AG09319 (cell line): ENCODE measurements around the gene CACNA1C.

Experiments used
- DNase-seq: peaks from one replicate; pipeline ENCODE4 v3.0.0-alpha.2; 2010; ENCODE audit warnings: low read depth; ENCODE audit errors: extremely low read depth
- CTCF ChIP-seq: IDR thresholded peaks from 2 replicates; pipeline ENCODE4 v1.5.1; 2011; ENCODE audit warnings: low read depth, mild to moderate bottlenecking, inconsistent platforms, low read length, moderate library complexity

Gene CACNA1C

GRCh38 chr12:2270846-2271245, 218.1 kb downstream of the CACNA1C start:
- TF ChIP-seq CTCF: no peak
- no peak for DNase-seq

- no peak for DNase-seq
- TF ChIP-seq CTCF: no peak
Observed at GRCh38 chr12:2271961-2272360, 219.2 kb downstream of the CACNA1C start.

- peak; percentile 72 for TF ChIP-seq CTCF
- DNase-seq: no peak
Observed at GRCh38 chr12:2273288-2273687, 220.5 kb downstream of the CACNA1C start.

GRCh38 chr12:2273751-2274150, 221.0 kb downstream of the CACNA1C start:
- DNase-seq: no peak
- no peak for TF ChIP-seq CTCF

- no peak for DNase-seq
- no peak for TF ChIP-seq CTCF
Observed at GRCh38 chr12:2274733-2275132, 221.9 kb downstream of the CACNA1C start.

- DNase-seq: no peak
Observed at GRCh38 chr12:2276288-2277033, 223.7 kb downstream of the CACNA1C start.

More at GRCh38 chr12:2276288-2277033, 223.7 kb downstream of the CACNA1C start:
- TF ChIP-seq CTCF: no peak
